RPMI7951 (cell line): ENCODE data around the gene UBALD2. TPM values are rescaled to one million over a fixed set of nuclear protein-coding genes. Genes with fewer than 3 reads are reported as not detected.

Experiments
- DNase-seq: peaks from one replicate; pipeline ENCODE4 v3.0.0-alpha.2; 2012; ENCODE audit warnings: low read depth
- total RNA-seq: library from RNA; depleted of rRNA; stranded (reverse); fragments of >200 nt; shearing (Covaris generic); gene quantifications from 2 replicates; pipeline ENCODE4 v1.2.3, GENCODE V29; 2014; rRNA removed

The UBALD2 gene
- total RNA-seq, 1 experiment from 2014 or later: 20.5 TPM

GRCh38 chr17:76318586-76318985 is 53.4 kb downstream of the UBALD2 start:
- no peak for DNase-seq

Other genes starting within 250 kb of the UBALD2 start
- not detected in 2 replicates for gene EVPL, start 238.0 kb upstream of the UBALD2 start, total RNA-seq
- gene SRP68, start 192.8 kb upstream of the UBALD2 start, total RNA-seq: 16.3 and 21.1 TPM in 2 replicates
- gene GALR2, start 190.6 kb upstream of the UBALD2 start, total RNA-seq: not detected in 2 replicates
- gene ZACN, start 186.2 kb upstream of the UBALD2 start, total RNA-seq: not detected in 2 replicates
- 32.4 and 45.0 TPM in 2 replicates for gene EXOC7, start 161.6 kb upstream of the UBALD2 start, total RNA-seq
- gene FOXJ1, start 124.1 kb upstream of the UBALD2 start, total RNA-seq: not detected in 2 replicates
- gene RNF157, start 24.9 kb upstream of the UBALD2 start, total RNA-seq: 3.5 and 5.8 TPM in 2 replicates
- 0.48 and 0.59 TPM in 2 replicates for gene QRICH2, start 42.9 kb downstream of the UBALD2 start, total RNA-seq
- gene PRPSAP1, start 88.6 kb downstream of the UBALD2 start, total RNA-seq: 54.8 and 55.7 TPM in 2 replicates
- 34.6 and 37.6 TPM in 2 replicates for gene SPHK1, start 119.3 kb downstream of the UBALD2 start, total RNA-seq
- 7.6 and 9.8 TPM in 2 replicates for gene UBE2O, start 187.8 kb downstream of the UBALD2 start, total RNA-seq
- gene AANAT, start 202.3 kb downstream of the UBALD2 start, total RNA-seq: not detected in 2 replicates
- gene RHBDF2, start 236.1 kb downstream of the UBALD2 start, total RNA-seq: 22.6 and 24.0 TPM in 2 replicates